ENCODE results near the gene DLD. TPM values are rescaled to one million over a fixed set of nuclear protein-coding genes. Genes with fewer than 3 reads are reported as not detected.

Gene DLD
- total and polyA plus RNA-seq, 9 of the 15 experiments (the other 6 are each of a cell fraction or from before 2014, with no cell fraction given): 130 to 639 (median 247) TPM

DNA sequence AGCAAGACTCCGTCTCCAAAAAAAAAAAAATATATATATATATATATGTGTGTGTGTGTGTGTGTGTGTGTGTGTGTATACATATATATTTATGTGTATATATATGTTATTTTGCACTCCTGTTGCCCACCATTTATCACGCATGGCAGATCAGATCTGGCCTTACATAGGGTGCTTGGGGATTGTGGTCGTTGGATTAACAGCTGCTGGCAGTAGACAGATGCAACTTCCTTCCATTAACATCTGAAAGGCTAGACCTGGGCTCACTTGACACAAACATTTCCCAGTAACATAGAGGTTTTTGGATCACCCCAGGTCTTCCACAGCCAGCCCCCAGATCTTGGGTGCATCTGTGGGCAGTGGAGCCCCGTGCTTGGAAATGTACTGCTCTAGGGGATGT is 40.8 kb upstream of the DLD start (continued):
- TF ChIP-seq ZNF23 (CRISPR knock-in tag; IDR thresholded peaks at IDR 0.05): no peak
- TF ChIP-seq ZNF77 (CRISPR knock-in tag; IDR thresholded peaks at IDR 0.05): no peak
- TF ChIP-seq, protein P1, sequence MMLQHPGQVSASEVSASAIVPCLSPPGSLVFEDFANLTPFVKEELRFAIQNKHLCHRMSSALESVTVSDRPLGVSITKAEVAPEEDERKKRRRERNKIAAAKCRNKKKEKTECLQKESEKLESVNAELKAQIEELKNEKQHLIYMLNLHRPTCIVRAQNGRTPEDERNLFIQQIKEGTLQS (IDR thresholded peaks at IDR 0.05): no peak
- TF ChIP-seq, protein P1 (CRISPR knock-in tag; conservative IDR thresholded peaks at IDR 0.05): no peak
- TF ChIP-seq, protein P2, sequence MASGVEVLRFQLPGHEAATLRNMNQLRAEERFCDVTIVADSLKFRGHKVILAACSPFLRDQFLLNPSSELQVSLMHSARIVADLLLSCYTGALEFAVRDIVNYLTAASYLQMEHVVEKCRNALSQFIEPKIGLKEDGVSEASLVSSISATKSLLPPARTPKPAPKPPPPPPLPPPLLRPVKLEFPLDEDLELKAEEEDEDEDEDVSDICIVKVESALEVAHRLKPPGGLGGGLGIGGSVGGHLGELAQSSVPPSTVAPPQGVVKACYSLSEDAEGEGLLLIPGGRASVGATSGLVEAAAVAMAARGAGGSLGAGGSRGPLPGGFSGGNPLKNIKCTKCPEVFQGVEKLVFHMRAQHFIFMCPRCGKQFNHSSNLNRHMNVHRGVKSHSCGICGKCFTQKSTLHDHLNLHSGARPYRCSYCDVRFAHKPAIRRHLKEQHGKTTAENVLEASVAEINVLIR (CRISPR knock-in tag; IDR thresholded peaks at IDR 0.05): no peak
- TF ChIP-seq ETV5 (CRISPR knock-in tag; IDR thresholded peaks at IDR 0.05; ENCODE audit: low read depth): no peak

DNA sequence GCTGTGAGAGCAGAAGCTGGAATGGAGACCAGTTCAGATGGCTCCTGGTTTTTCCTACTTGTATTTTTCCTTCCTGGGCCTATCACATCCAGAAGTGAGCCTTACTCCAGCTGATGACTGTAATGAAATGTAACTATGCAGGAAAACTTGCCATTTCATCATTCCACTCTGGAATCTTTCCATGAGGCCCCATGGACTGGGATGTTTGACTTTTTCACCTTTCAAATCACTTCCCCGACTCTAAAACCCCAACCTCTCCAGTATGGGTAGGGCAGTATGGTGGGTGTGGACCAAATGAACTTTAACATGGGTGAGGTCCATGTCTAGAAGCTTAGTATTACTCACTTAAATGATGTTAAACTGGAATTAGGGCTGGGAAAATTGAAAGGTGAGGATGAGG is 40.3 kb upstream of the DLD start:
- intact Hi-C loops (cut with micrococcal nuclease): no loop called here
- WGBS (ENCODE audit: insufficient coverage, low coverage, missing lambda C conversion rate): 4% methylated on average over 1 of the region's 1 CpG
- Histone ChIP-seq H3K9me1 (ENCODE audit: control insufficient read depth, insufficient read depth, low read length) (no peaks in the 10 kb centered on the region), H3K79me2 (ENCODE audit: control insufficient read depth, insufficient read depth, low read length) (no peaks in the 10 kb centered on the region), H3K27me3 (ENCODE audit: control insufficient read depth in 2 of 2, insufficient read depth in 2 of 2, low read length in 2 of 2) (peaks cover 14 to 23% of the 10 kb centered on the region in 2 experiments), H3K36me3 (ENCODE audit: control insufficient read depth, insufficient read depth, low read length) (no peaks in the 10 kb centered on the region), H3K9me3 (replicated peaks; ENCODE audit: control insufficient read depth, insufficient read depth, low read depth, low read length) (no peaks in the 10 kb centered on the region), H3K4me1 (replicated peaks in 1 of 2; ENCODE audit: control insufficient read depth in 2 of 2, insufficient read depth in 2 of 2, low read length in 2 of 2) (no peaks in the 10 kb centered on the region), H3K27ac (ENCODE audit: extremely low read depth, low read depth, low read length) (no peak overlapping the region), H3K4me2 (ENCODE audit: insufficient read depth, low read length) (no peak overlapping the region), H3K4me3 (no peak overlapping the region), H2AFZ (ENCODE audit: low read depth, low read length) (no peak overlapping the region), H3K9ac (ENCODE audit: insufficient read depth in 1 of 2, low read depth in 2 of 2, low read length in 2 of 2) (no peak overlapping the region), H4K20me1 (replicated peaks; ENCODE audit: control insufficient read depth, insufficient read depth, low read length) (no peaks in the 10 kb centered on the region)
- no TSS peak for BruUV-seq (replicated peaks)
- ATAC-seq (no peak), FAIRE-seq (no peak), DNase-seq (ENCODE audit: extremely low read depth in 1 of 4, low spot score in 3 of 4) (no peak)
- ChIA-PET CTCF (ENCODE audit: low intra/inter-chr PET ratio) (no interaction called here), POLR2A (interaction anchor here (1.1 kb wide), 1 partner anchor 10 kb away, joined by 3 read pairs; no protein-coding TSS in a partner anchor)
- in situ Hi-C loops (cut with MboI): no loop called here
- no peak for TF ChIP-seq RNF2 (IDR thresholded peaks at IDR 0.05)
- TF ChIP-seq, protein P3, sequence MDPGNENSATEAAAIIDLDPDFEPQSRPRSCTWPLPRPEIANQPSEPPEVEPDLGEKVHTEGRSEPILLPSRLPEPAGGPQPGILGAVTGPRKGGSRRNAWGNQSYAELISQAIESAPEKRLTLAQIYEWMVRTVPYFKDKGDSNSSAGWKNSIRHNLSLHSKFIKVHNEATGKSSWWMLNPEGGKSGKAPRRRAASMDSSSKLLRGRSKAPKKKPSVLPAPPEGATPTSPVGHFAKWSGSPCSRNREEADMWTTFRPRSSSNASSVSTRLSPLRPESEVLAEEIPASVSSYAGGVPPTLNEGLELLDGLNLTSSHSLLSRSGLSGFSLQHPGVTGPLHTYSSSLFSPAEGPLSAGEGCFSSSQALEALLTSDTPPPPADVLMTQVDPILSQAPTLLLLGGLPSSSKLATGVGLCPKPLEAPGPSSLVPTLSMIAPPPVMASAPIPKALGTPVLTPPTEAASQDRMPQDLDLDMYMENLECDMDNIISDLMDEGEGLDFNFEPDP (CRISPR knock-in tag; IDR thresholded peaks at IDR 0.05): no peak
- TF ChIP-seq GABPA (tag; conservative IDR thresholded peaks at IDR 0.05; ENCODE audit: low read depth): no peak
- no peak for TF ChIP-seq IRF2 (CRISPR knock-in tag; IDR thresholded peaks at IDR 0.05)
- no peak for TF ChIP-seq ZNF274 (IDR thresholded peaks at IDR 0.05; ENCODE audit: borderline replicate concordance, low read depth, low read length)
